Naive thymus-derived CD4-positive, alpha-beta T cell (primary cell): ENCODE results near the gene SHISA8. TPM values are rescaled to one million over a fixed set of nuclear protein-coding genes. Genes with fewer than 3 reads are reported as not detected.

Source experiments
- ATAC-seq: fragments of 150-1000 bp; cut with Tn5 transposase; 2 replicates; pipeline ENCODE4 v1.10.0; 2021; ENCODE audit warnings: mild to moderate bottlenecking, moderate library complexity
- CTCF ChIA-PET: fragments of 350-600 bp; sonication (Branson Sonifier 250); formaldehyde crosslinking; loops from one replicate; lab custom pipeline; 2021; ENCODE audit warnings: antibody characterized with exemption; lab: Charles Lee
- POLR2A ChIA-PET: fragments of 350-600 bp; sonication (Branson Sonifier 250); formaldehyde crosslinking; loops from one replicate; lab custom pipeline; 2021; ENCODE audit warnings: antibody characterized with exemption, inconsistent platforms; lab: Charles Lee
- DNase-seq, 9 donors: peaks; one replicate each; pipeline versions ENCODE4 v3.0.0 to v3.0.0-alpha.2; 2020 to 2022; ENCODE audit warnings: mixed read lengths in 1 of 9
- H3K27ac ChIP-seq: one replicate; pipeline ENCODE4 v1.7.0; 2013; ENCODE audit warnings: mild to moderate bottlenecking, low read depth, low read length, moderate library complexity
- H3K27me3 ChIP-seq, 2 donors: one replicate each; pipeline ENCODE4 v1.7.0; 2013; ENCODE audit warnings: low read length in 2 of 2, mild to moderate bottlenecking in 2 of 2, moderate library complexity in 2 of 2; ENCODE audit not compliant: control insufficient read depth in 2 of 2, insufficient read depth in 2 of 2
- H3K36me3 ChIP-seq, 3 experiments: 1 replicate in 2 of 3; 2 replicates in 1 of 3; pipeline ENCODE4 v1.7.0; 2013; ENCODE audit warnings: low read length in 3 of 3, mild to moderate bottlenecking in 3 of 3, moderate library complexity in 1 of 3; ENCODE audit not compliant: insufficient read depth in 3 of 3, control insufficient read depth in 2 of 3
- H3K4me1 ChIP-seq, 2 donors: one replicate each; pipeline ENCODE4 v1.7.0; 2013; ENCODE audit warnings: low read length in 2 of 2, mild to moderate bottlenecking in 2 of 2, moderate library complexity in 1 of 2; ENCODE audit not compliant: control insufficient read depth in 2 of 2, insufficient read depth in 2 of 2
- H3K4me3 ChIP-seq: 2 replicates; pipeline ENCODE4 v1.7.0; 2013; ENCODE audit warnings: mild to moderate bottlenecking, low read length
- H3K9me3 ChIP-seq, 3 experiments: 1 replicate in 2 of 3; 2 replicates in 1 of 3; pipeline ENCODE4 v1.7.0; 2013; ENCODE audit warnings: low read length in 3 of 3; ENCODE audit not compliant: control insufficient read depth in 2 of 3
- H3K27ac Mint-ChIP-seq, 9 donors: one replicate each; pipeline ENCODE4 v1.8.0; 2020 to 2022; ENCODE audit warnings: mixed read lengths in 9 of 9, mild to moderate bottlenecking in 8 of 9, moderate library complexity in 5 of 9, inconsistent platforms in 2 of 9
- H3K27me3 Mint-ChIP-seq, 5 donors: one replicate each; pipeline ENCODE4 v1.8.0; 2021 to 2022; ENCODE audit warnings: mixed read lengths in 5 of 5, mild to moderate bottlenecking in 1 of 5
- H3K36me3 Mint-ChIP-seq, 5 donors: one replicate each; pipeline ENCODE4 v1.8.0; 2020 to 2022; ENCODE audit warnings: mixed read lengths in 5 of 5, mild to moderate bottlenecking in 3 of 5, inconsistent platforms in 1 of 5
- H3K4me1 Mint-ChIP-seq, 7 donors: one replicate each; pipeline ENCODE4 v1.8.0; 2020 to 2022; ENCODE audit warnings: mixed read lengths in 7 of 7, mild to moderate bottlenecking in 3 of 7, inconsistent platforms in 1 of 7
- H3K4me3 Mint-ChIP-seq, 10 donors: one replicate each; pipeline ENCODE4 v1.8.0; 2020 to 2022; ENCODE audit warnings: mild to moderate bottlenecking in 10 of 10, mixed read lengths in 10 of 10, moderate library complexity in 6 of 10, inconsistent platforms in 2 of 10
- H3K9me3 Mint-ChIP-seq, 11 donors: one replicate each; pipeline ENCODE4 v1.8.0; 2020 to 2022; ENCODE audit warnings: mixed read lengths in 11 of 11, mild to moderate bottlenecking in 4 of 11, inconsistent platforms in 1 of 11, moderate library complexity in 1 of 11
- intact Hi-C, 2 donors: fragments of 100-400 bp; cut with micrococcal nuclease; formaldehyde crosslinking; loops; one replicate each; pipeline ENCODE4 v1.15.1; 2023
- polyA plus RNA-seq, 2 donors: library from polyadenylated mRNA; unstranded; fragments of 300-500 nt; fragmentation: Illumina TruSeq; gene quantifications; one replicate each; pipeline ENCODE4 v1.2.3, GENCODE V29; 2021
- total RNA-seq, 6 experiments: library from RNA in 5 of 6; stranded (reverse) in 5 of 6; gene quantifications; 1 replicate in 5 of 6; 2 replicates in 1 of 6; pipeline ENCODE4 v1.2.3 and lab custom pipeline; 2021 to 2026

SHISA8 gene
- total and polyA plus RNA-seq, 7 experiments from 2014 or later = 0.34 to 0.58 (median 0.54) TPM; not detected in 4

DNA sequence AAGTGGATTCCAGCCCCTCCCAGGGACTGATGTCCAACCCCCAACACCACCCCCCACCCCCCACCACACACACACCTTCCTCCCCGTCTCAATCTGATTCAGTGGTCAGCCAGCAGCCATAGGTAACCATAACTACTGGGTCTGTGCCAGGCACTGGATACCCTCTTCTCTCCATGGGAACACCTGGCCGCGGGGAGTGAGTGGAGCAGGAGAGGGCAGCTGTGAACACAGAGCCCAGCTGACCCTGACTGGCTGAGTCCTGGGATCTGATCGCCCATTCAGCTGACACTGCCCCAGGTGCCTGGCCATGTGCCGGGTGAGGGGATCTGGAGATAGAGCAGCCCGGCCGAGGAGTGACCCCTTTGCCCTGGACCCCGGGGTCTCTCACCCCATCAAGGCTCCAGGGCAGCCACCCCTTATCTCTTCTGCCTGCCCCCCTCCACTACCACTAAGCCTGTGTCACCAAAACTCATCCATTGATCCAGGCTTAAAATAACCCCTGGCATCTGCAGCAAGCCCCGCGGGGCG lies 2.6 kb upstream of the SHISA8 start:
- Mint-ChIP-seq H3K9me3 (peaks cover 0 to 2% (median 0%) of the 10 kb centered on the region in 11 donors), H3K36me3 (no peaks in the 10 kb centered on the region), H3K4me3 (peak overlapping the region in 1 of 10 donors; percentile 39), H3K27ac (no peak overlapping the region), H3K4me1 (peaks cover 4 to 24% (median 17%) of the 10 kb centered on the region in 7 donors), H3K27me3 (peaks cover 15 to 41% (median 24%) of the 10 kb centered on the region in 5 donors)
- ATAC-seq = no peak
- ChIA-PET POLR2A (interaction anchor here (1.0 to 3.3 kb wide), 2 partner anchors 9 to 23 kb away, joined by 4 to 14 read pairs; partner anchors contain the start of gene TNFRSF13C), CTCF (no interaction called here)
- no peak overlapping the region for H3K4me3 ChIP-seq
- no peaks in the 10 kb centered on the region for H3K36me3 ChIP-seq
- no peak for DNase-seq
- no peaks in the 10 kb centered on the region for H3K9me3 ChIP-seq
- H3K27ac ChIP-seq = no peak overlapping the region
- peaks cover 6 to 11% of the 10 kb centered on the region in 2 donors for H3K27me3 ChIP-seq
- H3K4me1 ChIP-seq = peaks cover 6 to 14% of the 10 kb centered on the region in 2 donors
- intact Hi-C loops = no loop called here

DNA sequence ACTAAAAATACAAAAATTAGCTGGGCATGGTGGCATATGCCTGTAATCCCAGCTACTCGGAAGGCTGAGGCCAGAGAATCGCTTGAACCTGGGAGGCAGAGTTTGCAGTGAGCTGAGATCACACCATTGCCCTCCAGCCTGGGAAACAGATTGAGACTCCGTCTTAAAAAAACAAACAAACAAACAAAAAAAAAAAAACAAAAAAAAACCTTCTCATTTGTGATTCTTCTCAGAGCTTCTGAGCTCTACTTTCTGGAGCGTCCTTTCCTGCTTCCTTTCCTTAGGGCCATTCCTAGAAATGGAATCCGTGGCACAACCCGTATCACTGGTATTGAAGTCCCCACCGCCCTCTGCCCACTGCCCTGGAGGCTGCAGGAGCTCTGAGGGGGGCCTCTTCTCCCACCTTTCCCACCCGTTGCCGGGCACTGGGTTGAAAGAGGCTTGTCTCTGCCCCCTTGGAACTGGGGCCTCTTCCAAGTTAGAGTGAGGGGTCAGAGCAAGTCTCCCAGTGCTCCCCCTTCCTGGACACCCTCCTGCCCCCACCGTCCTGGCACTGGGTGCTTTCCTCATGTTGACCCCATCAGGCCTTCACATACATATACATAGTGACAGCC lies 2.0 kb upstream of the SHISA8 start:
- Mint-ChIP-seq H3K4me3 (peak overlapping the region in 3 of 10 donors; percentile 32 to 44 (median 39)), H3K4me1 (peaks cover 4 to 24% (median 17%) of the 10 kb centered on the region in 7 donors), H3K27ac (peak overlapping the region in 1 of 9 donors; percentile 51), H3K27me3 (peaks cover 18 to 47% (median 27%) of the 10 kb centered on the region in 5 donors), H3K9me3 (peaks cover 0 to 2% (median 0%) of the 10 kb centered on the region in 11 donors), H3K36me3 (no peaks in the 10 kb centered on the region)
- ChIA-PET CTCF (no interaction called here), POLR2A (interaction anchor here (0.6 to 3.3 kb wide), 5 partner anchors 9 to 180 kb away, joined by 3 to 14 read pairs (median 4); partner anchors contain the start of gene TNFRSF13C)
- Histone ChIP-seq H3K27ac (no peak overlapping the region), H3K4me1 (peaks cover 6 to 14% of the 10 kb centered on the region in 2 donors), H3K27me3 (peaks cover 7 to 11% of the 10 kb centered on the region in 2 donors), H3K9me3 (no peaks in the 10 kb centered on the region), H3K36me3 (no peaks in the 10 kb centered on the region), H3K4me3 (no peak overlapping the region)
- no peak for DNase-seq
- intact Hi-C loops = no loop called here
- no peak for ATAC-seq

DNA sequence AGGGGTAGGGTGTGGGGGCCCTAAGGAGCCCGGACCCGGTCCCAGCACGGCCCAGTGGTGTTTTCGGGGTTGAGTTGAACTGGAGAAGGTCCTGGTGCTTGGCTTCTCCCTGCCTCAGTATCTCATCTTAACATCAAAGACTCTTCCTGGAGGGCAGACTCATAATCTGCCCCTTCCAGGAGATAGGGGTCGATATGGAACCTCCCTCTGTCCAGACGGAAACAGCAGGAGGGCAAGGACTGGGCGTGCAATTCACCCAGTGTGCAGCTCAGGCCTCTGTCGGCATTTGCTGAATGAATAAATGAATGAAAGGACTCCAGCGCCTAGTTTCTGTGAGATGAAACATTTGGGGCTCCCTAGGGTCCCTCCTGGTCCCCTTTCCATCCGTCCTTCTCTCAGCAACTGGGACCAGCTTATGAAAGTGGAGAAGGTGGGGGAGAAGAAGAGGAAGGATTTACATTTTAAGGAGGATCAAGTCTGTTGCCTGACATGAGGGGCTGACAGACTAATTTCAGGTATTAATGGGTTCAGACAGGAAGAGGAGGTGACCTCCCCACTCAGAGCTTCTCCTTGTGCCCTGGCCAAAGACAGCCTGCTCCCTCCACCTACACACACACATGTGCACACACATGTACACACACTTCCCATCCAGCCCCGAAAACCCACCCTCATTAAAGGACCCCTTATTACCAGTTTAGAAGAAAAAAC lies 1.1 kb upstream of the SHISA8 start:
- Mint-ChIP-seq H3K27me3 (peaks cover 25 to 55% (median 34%) of the 10 kb centered on the region in 5 donors), H3K9me3 (peaks cover 0 to 2% (median 0%) of the 10 kb centered on the region in 11 donors), H3K4me1 (peaks cover 4 to 28% (median 23%) of the 10 kb centered on the region in 7 donors), H3K27ac (peak overlapping the region in 6 of 9 donors; percentile 13 to 53 (median 34)), H3K4me3 (peak overlapping the region in 9 of 10 donors; percentile 25 to 66 (median 61)), H3K36me3 (no peaks in the 10 kb centered on the region)
- Histone ChIP-seq H3K36me3 (no peaks in the 10 kb centered on the region), H3K27ac (no peak overlapping the region), H3K27me3 (peaks cover 7 to 17% of the 10 kb centered on the region in 2 donors), H3K9me3 (no peaks in the 10 kb centered on the region), H3K4me1 (peaks cover 6 to 14% of the 10 kb centered on the region in 2 donors), H3K4me3 (no peak overlapping the region)
- ChIA-PET POLR2A (interaction anchor here (0.6 to 3.3 kb wide), 5 partner anchors 10 to 179 kb away, joined by 3 to 14 read pairs (median 5); partner anchors contain the start of gene TNFRSF13C), CTCF (interaction anchor here (0.7 kb wide), 1 partner anchor 13 kb away, joined by 3 read pairs; no protein-coding TSS in a partner anchor)
- DNase-seq = no peak
- intact Hi-C loops = loop anchor here in 1 of 2 donors (1.0 kb wide), 2 partner anchors 10 to 25 kb away; partner anchors contain the start of gene TNFRSF13C
- no peak for ATAC-seq

DNA sequence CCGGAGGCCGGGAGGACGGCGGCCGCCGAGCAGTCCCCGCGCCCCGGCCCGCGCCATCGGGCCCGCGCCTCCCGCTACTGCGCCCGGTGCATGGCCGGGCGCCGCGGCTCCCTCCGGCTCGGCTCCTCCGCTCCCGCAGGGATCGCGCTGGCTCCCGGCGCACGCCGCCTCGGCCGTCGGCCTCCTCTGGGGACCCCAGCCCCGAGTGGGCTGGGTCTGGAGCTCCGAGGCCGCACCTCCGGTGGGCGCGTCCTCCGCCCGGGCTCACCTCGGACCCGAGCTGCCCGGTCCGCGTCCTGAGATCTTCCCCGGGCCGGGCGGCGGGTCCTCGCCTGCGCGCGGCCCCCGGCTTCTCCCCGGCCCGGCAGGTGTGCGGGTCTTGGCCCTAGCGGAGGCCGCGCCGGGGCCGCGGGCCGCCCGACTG lies 251 bp downstream of the SHISA8 start:
- DNase-seq = no peak
- H3K4me3 ChIP-seq = no peak overlapping the region
- no peaks in the 10 kb centered on the region for H3K36me3 Mint-ChIP-seq
- H3K9me3 Mint-ChIP-seq = peaks cover 0 to 2% (median 0%) of the 10 kb centered on the region in 11 donors
- ChIA-PET CTCF (interaction anchor here (0.6 to 0.7 kb wide), 2 partner anchors 59 to 549 kb away, joined by 4 to 5 read pairs; no protein-coding TSS in a partner anchor), POLR2A (interaction anchor here (0.8 to 3.3 kb wide), 3 partner anchors 10 to 26 kb away, joined by 3 to 14 read pairs (median 5); partner anchors contain the start of gene TNFRSF13C)
- no peak overlapping the region for H3K27ac ChIP-seq
- peaks cover 6 to 14% of the 10 kb centered on the region in 2 donors for H3K4me1 ChIP-seq
- H3K27me3 Mint-ChIP-seq = peaks cover 25 to 58% (median 34%) of the 10 kb centered on the region in 5 donors
- H3K27me3 ChIP-seq = peaks cover 7 to 17% of the 10 kb centered on the region in 2 donors
- H3K9me3 ChIP-seq = no peaks in the 10 kb centered on the region
- H3K27ac Mint-ChIP-seq = no peak overlapping the region
- intact Hi-C loops = loop anchor here in 1 of 2 donors (1.0 kb wide), 2 partner anchors 12 to 27 kb away; partner anchors contain the start of gene TNFRSF13C
- H3K36me3 ChIP-seq = no peaks in the 10 kb centered on the region
- ATAC-seq = no peak
- H3K4me1 Mint-ChIP-seq = peaks cover 4 to 28% (median 23%) of the 10 kb centered on the region in 7 donors
- peak overlapping the region in 1 of 10 donors; percentile 61 for H3K4me3 Mint-ChIP-seq

DNA sequence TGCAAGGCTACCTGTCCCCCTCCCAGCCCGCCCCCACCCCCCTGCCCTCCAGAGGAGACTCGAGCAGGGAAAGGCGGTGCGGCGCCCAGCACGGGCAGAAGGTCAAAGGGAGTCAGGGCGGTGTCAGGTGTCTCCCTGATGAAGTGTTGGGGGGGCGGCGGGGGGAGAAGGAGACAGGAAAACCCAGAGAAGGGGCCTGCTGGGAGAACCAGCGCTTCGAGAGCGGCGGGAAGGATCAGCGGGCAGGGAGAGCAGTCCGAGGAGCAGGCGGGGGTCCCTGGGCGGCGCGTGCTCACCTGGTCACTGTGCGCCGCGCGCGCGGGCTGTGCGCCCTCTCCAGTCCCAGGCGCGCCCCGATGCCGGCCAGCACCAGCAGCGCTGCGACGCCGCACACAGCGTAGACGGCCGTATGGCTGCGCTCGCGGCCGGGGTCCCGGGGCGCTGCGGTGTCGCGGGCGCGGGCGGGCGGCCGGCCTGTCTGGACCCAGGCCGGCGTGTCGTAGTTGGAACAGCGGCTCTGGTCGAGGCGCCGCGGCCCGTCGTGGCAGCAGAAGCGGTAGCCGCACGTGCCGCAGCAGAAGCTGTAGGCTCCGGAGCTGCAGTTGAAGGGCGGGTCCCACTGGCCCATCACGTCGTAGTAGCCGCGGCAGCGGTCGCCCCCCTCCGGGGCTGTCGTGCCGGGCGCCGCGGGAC lies 886 bp downstream of the SHISA8 start:
- intact Hi-C loops = no loop called here
- peaks cover 0 to 2% (median 0%) of the 10 kb centered on the region in 11 donors for H3K9me3 Mint-ChIP-seq
- peaks cover 30 to 64% (median 38%) of the 10 kb centered on the region in 5 donors for H3K27me3 Mint-ChIP-seq
- Histone ChIP-seq H3K27me3 (peaks cover 7 to 17% of the 10 kb centered on the region in 2 donors), H3K4me1 (peaks cover 5 to 12% of the 10 kb centered on the region in 2 donors), H3K9me3 (no peaks in the 10 kb centered on the region), H3K27ac (no peak overlapping the region), H3K36me3 (no peaks in the 10 kb centered on the region), H3K4me3 (no peak overlapping the region)
- ChIA-PET POLR2A (interaction anchor here (0.8 to 3.3 kb wide), 3 partner anchors 10 to 27 kb away, joined by 3 to 14 read pairs (median 5); partner anchors contain the start of gene TNFRSF13C), CTCF (interaction anchor here (0.7 to 1.5 kb wide), 2 partner anchors 27 to 58 kb away, joined by 4 read pairs; no protein-coding TSS in a partner anchor)
- DNase-seq (no peak), ATAC-seq (no peak)
- H3K27ac Mint-ChIP-seq = no peak overlapping the region
- peaks cover 4 to 29% (median 23%) of the 10 kb centered on the region in 7 donors for H3K4me1 Mint-ChIP-seq
- peaks cover 0 to 2% (median 0%) of the 10 kb centered on the region in 5 donors for H3K36me3 Mint-ChIP-seq
- H3K4me3 Mint-ChIP-seq = peak overlapping the region in 4 of 10 donors; percentile 17 to 83 (median 34)
